Ishikawa (cell line): ENCODE measurements around the gene ZNF37A.

Source experiments
- CEBPB ChIP-seq: IDR thresholded peaks from 2 replicates; pipeline ENCODE4 v1.6.1; 2012
- CREB1 ChIP-seq: IDR thresholded peaks from 2 replicates; pipeline ENCODE4 v1.6.1; 2012; ENCODE audit warnings: low read depth
- EP300 ChIP-seq: IDR thresholded peaks from 2 replicates; pipeline ENCODE4 v1.6.1; 2012; ENCODE audit warnings: borderline replicate concordance
- MAX ChIP-seq: IDR thresholded peaks from 2 replicates; pipeline ENCODE4 v1.6.1; 2012
- NFIC ChIP-seq: IDR thresholded peaks from 2 replicates; pipeline ENCODE4 v1.6.1; 2012
- RAD21 ChIP-seq: IDR thresholded peaks from 2 replicates; pipeline ENCODE4 v1.6.1; 2012; ENCODE audit warnings: low read depth
- REST ChIP-seq: IDR thresholded peaks from 2 replicates; pipeline ENCODE4 v1.6.1; 2012; ENCODE audit warnings: low read depth, mild to moderate bottlenecking
- TAF1 ChIP-seq: IDR thresholded peaks from 2 replicates; pipeline ENCODE4 v1.6.1; 2012; ENCODE audit warnings: low read depth, mild to moderate bottlenecking
- USF1 ChIP-seq: IDR thresholded peaks from 2 replicates; pipeline ENCODE4 v1.6.1; 2012
- YY1 ChIP-seq: IDR thresholded peaks from 2 replicates; pipeline ENCODE4 v1.6.1; 2012; ENCODE audit warnings: low read depth

- TF ChIP-seq RAD21 (no peak), CREB1 (no peak), EP300 (no peak), TAF1 (no peak), USF1 (no peak), NFIC (no peak), YY1 (no peak), MAX (no peak), REST (no peak), CEBPB (no peak)
These were observed 64.9 kb downstream of the ZNF37A start for GRCh38 chr10:38159004-38159403.
